ENCODE measurements around the gene ADGRF4. TPM values are rescaled to one million over a fixed set of nuclear protein-coding genes. Genes with fewer than 3 reads are reported as not detected.

The ADGRF4 gene
- total and polyA plus RNA-seq, 8 donors: 0.02 TPM; not detected in 7

- no peak for ATAC-seq
- H3K9me3 ChIP-seq: no peaks in the 10 kb centered on the region
- 0 to 53% methylated on average over 1 of the region's 1 CpG for WGBS, 2 donors
- FAIRE-seq: no peak
- no peaks in the 10 kb centered on the region for H3K36me3 ChIP-seq
- no peak overlapping the region for H3K4me3 ChIP-seq
- no peak overlapping the region for H3K27ac ChIP-seq
- no peaks in the 10 kb centered on the region for H3K27me3 ChIP-seq
- no peak for TF ChIP-seq CTCF (IDR thresholded peaks at IDR 0.05)
- H3K4me1 ChIP-seq: no peaks in the 10 kb centered on the region
- intact Hi-C loops (cut with DNase I): no loop called here
- DNase-seq: no peak
Observed at GRCh38 chr6:47767102-47767501, 68.7 kb downstream of the ADGRF4 start.

DNA sequence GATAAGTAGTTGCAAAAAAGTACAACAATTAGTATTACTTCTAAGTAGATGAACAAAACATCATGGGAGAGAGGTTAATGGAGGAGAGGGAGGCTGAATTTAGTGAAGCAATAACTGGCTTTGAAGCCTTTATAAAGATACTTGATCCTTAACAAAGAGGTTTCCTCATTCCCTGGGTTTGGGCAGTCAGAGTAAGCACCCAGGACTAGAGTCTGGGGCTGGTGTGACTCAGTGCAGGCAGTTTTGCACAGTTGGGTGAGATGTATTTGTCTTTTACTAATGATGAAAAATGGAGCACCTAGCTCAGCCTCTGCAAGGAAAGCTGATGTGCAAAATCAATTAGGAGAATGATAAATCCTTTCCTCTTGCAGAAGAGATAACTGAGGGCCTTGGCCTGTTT lies 71.6 kb downstream of the ADGRF4 start:
- TF ChIP-seq CTCF (IDR thresholded peaks at IDR 0.05): no peak
- intact Hi-C loops (cut with DNase I): loop anchor here in 1 of 3 donors (10.0 kb wide), 1 partner anchor 365 kb away; no protein-coding TSS in a partner anchor
- FAIRE-seq: no peak

More for the DNA sequence above, 71.6 kb downstream of the ADGRF4 start:
- ATAC-seq: no peak
- no peak overlapping the region for H3K27ac ChIP-seq
- H3K4me3 ChIP-seq: no peak overlapping the region
- no peak for DNase-seq
- H3K4me1 ChIP-seq: no peaks in the 10 kb centered on the region
- no peaks in the 10 kb centered on the region for H3K9me3 ChIP-seq
- no peaks in the 10 kb centered on the region for H3K27me3 ChIP-seq
- H3K36me3 ChIP-seq: no peaks in the 10 kb centered on the region

Other genes starting within 250 kb of the ADGRF4 start
- 10 to 100 TPM; 15.9 to 38.5 (median 19.7) TPM for gene CD2AP, start 220.8 kb upstream of the ADGRF4 start, total RNA-seq
- gene CD2AP, start 220.8 kb upstream of the ADGRF4 start, polyA plus RNA-seq: 10 to 100 TPM in 1 of 2 donors, 1 to 10 TPM in 1; 7.6 to 11.3 TPM
- not detected for gene OPN5, start 83.5 kb downstream of the ADGRF4 start, total RNA-seq
- not detected for gene OPN5, start 83.5 kb downstream of the ADGRF4 start, polyA plus RNA-seq

Measured in pancreas (tissue), 10 donors.